Measurements from ENCODE around the gene GSTO1.

DNA sequence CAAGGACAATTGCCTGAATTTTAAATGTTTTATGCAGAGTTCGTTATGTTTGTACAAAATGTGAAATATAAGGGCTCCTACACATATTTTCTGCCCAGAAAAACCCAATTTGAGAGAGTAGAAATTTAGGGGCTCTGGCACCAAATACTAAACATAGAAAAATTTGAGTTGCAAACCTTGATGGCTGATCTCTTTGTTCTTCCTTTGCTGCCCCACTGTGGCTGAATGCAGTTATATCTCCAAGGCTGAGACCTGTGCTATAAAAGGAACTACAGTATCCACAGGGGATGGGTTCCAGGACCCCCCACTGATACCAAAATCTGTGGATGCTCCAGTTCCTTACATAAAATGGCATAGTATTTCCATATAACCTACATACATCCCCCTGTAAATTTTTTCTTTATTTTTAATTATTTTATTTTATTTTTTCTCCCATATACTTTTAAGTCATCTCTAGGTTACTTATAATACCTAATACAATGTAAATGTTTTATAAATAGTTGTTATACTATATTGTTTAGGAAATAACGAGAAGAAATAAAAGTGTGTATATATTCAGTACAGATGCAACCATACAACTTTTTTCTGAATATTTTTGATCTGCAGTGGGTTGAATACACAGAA is 45.0 kb upstream of the GSTO1 start:
- TF ChIP-seq, protein P1, sequence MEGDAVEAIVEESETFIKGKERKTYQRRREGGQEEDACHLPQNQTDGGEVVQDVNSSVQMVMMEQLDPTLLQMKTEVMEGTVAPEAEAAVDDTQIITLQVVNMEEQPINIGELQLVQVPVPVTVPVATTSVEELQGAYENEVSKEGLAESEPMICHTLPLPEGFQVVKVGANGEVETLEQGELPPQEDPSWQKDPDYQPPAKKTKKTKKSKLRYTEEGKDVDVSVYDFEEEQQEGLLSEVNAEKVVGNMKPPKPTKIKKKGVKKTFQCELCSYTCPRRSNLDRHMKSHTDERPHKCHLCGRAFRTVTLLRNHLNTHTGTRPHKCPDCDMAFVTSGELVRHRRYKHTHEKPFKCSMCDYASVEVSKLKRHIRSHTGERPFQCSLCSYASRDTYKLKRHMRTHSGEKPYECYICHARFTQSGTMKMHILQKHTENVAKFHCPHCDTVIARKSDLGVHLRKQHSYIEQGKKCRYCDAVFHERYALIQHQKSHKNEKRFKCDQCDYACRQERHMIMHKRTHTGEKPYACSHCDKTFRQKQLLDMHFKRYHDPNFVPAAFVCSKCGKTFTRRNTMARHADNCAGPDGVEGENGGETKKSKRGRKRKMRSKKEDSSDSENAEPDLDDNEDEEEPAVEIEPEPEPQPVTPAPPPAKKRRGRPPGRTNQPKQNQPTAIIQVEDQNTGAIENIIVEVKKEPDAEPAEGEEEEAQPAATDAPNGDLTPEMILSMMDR (IDR thresholded peaks at IDR 0.05): peak in 4 of 6 experiments; percentile 35 to 56 (median 54)
- TF ChIP-seq POLR2A (IDR thresholded peaks at IDR 0.05): no peak
